Stimulated activated CD4-positive, alpha-beta T cell treated with anti-CD3 and anti-CD28 coated beads, Interleukin-15, amount 100 ng/mL, for 48 hours (primary cell): ENCODE measurements around the gene NFATC3.

ENCODE experiments used
- DNase-seq, 2 donors: peaks; one replicate each; pipeline ENCODE4 v3.0.0-alpha.2; 2020; ENCODE audit warnings: low read depth in 2 of 2

NFATC3 gene

DNA sequence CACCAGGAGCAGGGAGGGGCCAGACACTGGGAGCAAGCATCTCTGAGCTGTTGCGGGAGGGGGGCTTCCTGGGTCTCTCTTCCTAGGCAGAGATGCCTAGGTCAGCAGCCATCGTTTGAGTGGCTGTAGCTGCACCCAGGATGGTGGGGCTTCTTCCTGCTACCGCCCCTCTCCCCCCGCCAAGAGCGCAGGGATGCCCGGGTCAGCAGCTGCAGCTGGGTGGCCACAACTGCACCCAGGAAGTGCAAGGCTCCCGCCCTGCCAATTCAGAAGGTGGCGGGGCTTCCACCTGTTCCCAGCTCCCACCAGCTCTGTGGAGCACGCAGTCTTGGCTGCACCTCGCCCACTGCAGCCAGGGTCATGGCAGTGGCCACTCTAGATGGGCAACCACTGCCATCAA is 103.0 kb downstream of the NFATC3 start:
- no peak for DNase-seq

DNA sequence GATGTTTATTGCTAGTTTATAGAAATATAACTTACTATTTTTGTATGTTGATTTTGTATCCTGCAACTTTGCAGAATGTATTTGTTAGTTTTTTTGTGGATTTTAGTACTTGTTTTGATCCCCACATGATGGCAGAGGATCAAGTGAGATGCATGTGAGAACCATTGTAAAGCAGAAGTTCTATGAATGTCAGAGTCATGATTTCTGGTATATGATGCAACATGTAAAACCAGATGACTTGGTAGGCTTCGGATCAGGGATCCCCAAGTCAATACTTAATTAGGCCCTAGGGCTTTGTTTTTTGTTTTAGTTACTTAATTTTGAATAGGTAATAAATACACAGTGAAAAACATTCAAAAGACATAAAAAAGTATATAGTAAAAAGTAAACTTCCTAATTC is 104.9 kb downstream of the NFATC3 start:
- no peak for DNase-seq

DNA sequence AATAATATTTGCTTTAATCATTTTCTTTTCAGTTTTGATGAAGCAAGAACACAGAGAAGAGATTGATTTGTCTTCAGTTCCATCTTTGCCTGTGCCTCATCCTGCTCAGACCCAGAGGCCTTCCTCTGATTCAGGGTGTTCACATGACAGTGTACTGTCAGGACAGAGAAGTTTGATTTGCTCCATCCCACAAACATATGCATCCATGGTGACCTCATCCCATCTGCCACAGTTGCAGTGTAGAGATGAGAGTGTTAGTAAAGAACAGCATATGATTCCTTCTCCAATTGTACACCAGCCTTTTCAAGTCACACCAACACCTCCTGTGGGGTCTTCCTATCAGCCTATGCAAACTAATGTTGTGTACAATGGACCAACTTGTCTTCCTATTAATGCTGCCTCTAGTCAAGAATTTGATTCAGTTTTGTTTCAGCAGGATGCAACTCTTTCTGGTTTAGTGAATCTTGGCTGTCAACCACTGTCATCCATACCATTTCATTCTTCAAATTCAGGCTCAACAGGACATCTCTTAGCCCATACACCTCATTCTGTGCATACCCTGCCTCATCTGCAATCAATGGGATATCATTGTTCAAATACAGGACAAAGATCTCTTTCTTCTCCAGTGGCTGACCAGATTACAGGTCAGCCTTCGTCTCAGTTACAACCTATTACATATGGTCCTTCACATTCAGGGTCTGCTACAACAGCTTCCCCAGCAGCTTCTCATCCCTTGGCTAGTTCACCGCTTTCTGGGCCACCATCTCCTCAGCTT is 105.8 kb downstream of the NFATC3 start:
- DNase-seq: no peak

DNA sequence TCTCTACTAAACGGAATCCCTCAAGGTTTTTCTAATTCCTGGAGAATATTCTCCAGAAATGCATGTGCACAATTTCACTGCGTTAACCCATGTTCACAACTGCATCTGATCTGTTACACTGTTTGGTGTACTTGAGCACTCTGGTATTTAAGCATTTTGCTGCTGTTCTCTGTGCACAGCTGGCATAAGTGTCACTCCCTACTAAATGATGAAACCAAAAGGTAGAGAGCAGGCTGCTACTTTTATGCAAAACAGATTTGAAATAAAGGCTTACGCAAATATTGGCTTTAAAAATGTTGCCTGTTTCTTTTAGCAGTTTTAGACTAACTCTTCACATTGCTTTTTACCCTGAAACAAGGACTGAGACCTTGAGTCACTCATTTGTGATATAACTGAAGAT is 109.1 kb downstream of the NFATC3 start:
- no peak for DNase-seq

DNA sequence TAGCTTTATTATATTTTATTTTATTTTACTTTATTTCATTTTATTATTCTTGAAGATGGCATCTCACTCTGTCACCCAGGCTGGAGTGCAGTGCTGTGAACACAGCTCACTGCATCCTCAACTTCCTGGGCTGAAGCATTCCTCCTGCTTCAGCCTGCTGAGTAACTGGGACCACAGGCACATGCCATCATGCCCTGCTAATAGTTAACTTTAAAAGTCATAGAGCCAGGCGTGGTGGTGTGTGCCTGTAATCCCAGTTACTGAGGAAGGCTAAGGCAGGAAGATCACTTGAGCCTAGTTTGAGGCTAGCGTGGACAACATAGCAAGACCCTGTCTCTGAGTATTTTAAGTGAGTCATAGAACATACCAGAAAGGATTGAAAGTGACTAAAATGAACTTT is 112.1 kb downstream of the NFATC3 start:
- no peak for DNase-seq

DNA sequence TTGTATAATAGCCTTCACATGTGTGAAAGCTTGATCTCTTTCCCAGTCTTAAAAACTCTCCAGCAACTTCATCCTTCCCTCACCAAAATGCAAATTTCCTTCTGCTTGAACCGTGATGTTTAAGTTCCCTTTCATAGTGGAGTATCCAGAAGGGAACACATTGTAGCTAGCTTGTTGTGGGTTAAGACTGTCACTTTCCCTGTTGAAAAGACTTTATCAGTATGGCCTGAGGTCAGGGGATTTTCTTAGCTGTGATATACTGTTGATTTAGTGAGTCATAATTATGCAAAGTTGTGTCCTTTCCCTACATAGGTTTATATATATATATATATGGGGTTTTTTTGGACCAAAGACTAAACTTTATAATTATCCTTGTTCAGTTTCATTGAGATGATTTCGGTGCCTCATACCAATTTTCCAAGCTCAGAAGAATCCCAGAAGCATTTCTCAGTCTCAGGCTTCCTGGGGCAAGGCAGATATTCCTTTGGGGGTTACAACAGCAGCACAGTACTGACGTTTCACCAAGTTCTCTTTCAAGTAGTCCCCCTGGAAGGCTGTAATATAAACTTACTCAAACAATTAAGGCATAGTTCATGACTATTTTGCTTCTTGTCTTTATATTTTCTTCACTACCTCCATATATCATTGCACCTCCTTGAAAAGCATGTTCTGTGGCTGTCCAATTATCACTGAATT is 115.1 kb downstream of the NFATC3 start:
- no peak for DNase-seq

DNA sequence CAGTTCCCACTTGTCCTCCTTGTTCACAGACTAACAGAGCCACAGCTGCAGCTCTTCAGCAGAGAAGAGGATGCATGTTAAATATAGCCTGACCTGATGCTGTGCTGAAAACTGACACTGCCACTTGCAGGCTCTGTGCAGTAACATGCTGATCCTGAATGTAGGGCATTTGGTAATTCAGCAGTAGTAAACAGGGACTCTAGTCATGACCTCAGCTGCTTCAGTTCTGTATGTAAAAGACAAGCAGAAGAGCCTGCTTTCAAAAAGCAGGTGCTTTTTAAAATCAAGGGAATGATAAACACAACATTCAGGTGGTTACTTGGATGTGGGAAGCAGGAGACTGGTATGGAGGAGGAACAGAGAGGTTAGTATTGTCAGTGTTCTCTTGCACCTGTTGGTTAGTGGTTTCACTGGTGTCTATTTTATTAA is 116.9 kb downstream of the NFATC3 start:
- DNase-seq: no peak

DNA sequence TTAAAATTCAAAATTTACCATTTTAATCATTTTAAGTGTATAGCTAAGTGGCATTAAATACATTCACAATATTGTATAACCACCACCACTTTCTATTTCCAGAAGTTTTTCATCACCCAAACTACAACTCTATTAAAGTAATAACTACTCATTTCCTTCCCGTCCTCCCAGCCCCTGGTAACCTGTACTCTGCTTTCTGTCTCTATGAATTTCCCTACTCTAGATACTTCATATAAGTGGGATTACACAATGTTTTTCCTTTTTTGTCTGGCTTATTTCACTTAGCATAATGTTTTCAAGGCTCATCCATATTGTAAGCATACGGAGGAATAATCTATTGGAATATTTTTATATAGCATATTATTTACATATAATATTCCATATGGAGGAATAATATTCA is 121.1 kb downstream of the NFATC3 start:
- no peak for DNase-seq

DNA sequence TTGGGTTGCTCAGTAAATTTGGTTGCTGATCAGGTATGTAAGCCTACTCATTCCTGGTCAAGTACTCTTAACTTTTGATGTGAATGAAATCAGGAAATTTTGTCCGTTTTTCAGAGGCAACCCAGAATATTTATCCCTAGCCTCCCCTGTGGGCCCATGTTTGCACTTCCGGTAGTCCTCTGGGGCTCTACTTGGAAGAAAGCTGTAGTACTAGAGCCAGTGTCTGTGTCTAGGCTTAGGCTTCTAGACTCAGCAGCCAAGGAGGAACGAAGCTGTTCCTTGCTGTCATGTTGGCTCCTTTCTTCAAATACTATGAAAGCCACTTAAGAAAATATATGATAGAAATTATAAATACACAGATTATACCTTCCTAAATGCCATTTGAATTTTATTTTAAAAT is 129.6 kb downstream of the NFATC3 start:
- no peak for DNase-seq

DNA sequence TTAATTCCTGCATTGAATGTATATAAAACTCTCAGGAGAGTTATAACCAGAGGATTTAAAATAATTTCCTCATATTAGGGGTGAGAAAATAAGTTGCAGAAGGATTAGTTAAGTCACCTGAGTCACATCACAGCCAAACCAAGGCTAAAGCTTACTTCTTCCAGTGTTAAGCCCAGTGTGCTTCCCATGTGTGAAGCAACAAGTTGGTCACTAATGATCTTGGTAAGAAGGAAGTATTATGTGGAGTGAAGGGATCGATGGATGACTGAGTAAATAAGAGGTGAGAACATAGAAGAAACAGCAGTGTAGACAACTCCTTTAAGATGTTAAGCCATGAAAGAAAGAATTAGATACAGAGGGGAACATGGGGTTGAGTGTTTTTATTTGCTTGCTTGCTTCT is 130.1 kb downstream of the NFATC3 start:
- no peak for DNase-seq

DNA sequence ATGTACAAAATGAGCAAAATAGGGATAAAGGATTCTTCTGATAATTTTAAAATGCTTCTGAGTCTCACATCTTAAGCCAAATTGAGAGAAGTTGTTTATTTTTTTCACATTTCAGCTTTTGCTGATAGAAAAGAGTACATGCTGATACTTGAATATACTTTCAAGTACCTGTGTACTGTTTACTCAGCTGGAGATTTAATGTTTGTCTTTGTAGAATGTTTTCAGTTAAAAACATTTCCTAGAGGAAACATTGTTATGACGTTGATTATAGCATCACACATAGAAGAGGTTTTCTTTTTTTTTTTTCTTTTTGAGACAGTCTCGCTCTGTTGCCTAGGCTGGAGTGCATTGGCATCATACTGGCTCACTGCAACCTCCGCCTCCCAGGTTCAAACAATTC is 131.1 kb downstream of the NFATC3 start:
- DNase-seq: no peak

DNA sequence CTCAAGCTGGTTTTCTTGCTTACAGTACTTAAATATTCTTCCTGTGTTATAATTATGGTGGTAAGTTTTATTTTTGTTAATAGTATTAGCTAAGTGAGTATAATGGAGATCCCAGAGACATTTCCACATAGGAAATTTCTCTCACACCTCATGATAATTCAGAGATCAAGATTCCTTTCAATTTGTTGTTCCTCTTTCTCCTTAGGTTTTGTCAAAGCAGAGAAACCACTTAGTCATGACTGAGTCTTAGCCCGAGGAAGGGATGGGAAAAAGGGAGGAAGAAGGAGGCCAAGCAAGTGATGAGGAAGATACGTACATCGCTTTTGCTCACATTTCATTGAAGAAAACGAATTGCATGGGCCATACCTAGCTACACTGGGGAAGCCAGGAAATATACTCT is 132.3 kb downstream of the NFATC3 start:
- DNase-seq: no peak

DNA sequence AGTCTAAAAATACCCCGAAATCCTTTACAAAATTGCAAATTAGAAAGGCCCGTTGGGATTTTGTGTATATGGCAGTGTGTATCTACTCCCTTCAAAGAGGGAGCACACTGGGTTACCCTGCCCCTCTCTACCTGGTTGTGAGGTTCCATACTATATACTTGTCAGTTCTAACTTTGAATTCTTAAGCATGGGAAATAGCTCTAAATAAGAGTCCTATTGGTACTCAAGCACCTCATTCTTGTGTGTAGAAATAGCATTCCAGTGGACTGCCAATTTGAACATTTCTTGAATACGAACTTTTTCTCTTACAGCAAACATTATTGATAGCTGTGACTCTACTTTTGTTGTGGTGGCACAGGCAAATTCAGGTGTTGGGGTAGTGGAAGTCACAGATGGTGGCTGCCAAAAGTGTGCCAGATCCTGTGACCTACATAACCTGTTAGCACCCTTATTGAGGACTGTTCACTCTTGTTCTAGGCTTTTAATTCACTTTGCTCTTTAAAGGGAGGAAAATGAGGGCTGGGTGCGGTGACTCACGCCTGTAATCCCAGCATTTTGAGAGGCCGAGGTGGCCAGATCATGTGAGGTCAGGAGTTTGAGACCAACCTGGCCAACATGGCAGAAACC is 134.7 kb downstream of the NFATC3 start:
- DNase-seq: no peak

DNA sequence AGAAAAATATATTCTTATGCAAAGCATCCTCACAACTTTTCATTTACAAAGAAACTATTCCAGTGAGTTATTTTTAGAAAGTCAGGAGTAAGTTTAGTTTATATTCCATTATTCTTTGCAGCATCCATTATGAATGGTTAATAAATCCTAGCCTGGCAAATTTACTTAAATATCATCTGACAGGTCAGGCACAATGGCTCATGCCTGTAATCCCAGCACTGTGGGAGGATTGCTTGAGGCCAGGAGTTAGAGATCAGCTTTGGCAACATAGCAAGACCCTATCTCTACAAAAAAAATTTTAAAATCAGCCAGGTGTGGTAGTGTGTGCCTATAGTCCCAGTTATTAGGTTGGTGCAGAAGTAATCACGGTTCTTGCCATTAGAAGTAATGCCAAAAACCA is 137.9 kb downstream of the NFATC3 start:
- DNase-seq: no peak

DNA sequence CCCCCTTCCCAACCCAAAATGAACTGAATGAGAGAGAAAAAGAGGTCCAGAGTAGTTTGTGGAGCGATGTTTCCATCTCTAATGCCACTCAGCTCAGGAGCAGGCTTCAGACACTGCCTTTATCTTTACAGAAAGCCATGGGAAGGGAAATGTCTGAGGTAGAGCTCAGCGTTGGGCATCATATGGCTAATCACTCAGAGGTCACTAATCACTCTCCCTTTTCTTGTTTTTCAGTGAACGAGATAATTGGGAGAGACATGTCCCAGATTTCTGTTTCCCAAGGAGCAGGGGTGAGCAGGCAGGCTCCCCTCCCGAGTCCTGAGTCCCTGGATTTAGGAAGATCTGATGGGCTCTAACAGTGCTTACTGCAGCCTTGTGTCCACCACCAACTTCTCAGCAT is 140.9 kb downstream of the NFATC3 start:
- DNase-seq: no peak

DNA sequence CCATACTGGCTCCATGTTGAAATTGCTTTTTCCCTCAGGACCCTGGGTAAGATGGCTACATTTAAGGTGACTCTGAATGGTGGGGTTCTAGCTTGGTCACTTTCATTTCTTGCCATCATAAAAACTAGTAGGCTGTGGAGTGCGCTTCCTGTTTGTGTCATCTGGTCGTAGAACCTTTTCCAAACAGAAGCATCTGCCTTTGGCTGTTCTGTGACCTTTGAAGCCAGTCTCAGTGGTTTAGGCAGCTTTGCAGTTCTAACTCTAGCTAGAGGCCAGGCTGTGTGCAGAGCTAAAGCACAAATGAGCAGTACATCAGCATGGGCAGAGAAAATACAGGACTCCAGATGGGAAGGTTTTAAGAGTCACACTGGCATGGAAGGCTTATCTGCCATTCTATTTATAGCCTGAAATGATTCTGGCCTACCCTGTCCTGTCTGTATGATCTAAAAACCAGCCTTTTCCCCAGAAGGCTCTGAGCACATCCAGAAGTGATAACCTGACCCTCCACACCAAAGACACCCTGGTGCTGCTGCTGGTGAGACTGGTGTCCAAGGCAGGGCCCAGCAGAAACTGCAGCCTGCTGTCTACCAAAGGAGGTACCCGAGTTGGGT is 142.1 kb downstream of the NFATC3 start:
- DNase-seq: no peak

DNA sequence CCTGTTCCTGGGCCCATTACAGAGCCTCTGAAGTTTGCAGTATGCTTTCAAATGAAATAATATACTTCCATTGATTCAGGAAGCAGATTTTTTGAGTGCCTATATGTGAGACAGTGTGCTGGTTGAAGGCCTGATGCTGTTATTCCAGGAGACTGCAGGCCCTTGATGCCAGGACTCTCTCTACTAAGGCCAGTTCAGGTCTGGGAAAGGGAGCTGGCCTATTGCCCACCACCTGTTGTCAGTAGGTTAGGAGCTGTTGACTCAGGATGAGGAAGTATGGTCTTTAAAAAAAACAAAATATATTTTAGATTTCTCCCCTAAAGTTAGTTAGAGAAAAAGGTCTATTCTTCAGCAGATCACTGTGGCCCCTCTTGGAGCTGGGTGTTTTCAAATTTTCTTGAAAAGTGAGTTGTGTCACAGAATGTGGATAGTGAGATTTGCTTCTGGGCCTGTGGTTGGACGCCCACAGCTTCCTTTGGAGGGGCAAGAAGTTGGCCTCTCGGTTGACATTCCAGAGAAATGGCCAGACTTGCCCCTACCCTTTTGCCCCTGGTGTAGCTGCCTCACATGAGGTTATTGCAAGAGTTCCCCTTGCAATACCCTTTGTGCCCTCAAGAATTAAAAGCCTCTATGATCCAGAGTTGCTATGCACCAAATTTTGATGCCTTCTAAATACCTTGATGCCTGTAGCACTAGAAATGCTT is 142.8 kb downstream of the NFATC3 start:
- no peak for DNase-seq

DNA sequence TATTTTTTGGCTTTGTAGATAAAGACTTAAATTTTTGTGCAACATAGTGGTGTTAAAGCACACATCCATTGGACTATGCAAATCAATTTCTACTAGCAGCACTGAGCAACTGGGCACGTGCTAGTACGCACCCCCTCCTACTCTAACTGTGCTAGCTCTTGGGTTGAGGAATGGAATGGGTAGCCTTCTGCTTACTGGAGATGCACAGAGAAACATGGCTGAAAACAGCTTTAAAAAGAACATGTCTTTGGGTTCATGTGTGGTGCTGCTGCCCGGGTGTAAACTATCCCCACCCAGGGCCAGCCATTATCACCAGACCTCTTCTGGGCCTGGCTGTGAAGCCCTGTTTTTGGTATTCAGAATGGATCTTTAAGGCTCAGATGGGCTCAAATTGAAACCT is 143.5 kb downstream of the NFATC3 start:
- no peak for DNase-seq

DNA sequence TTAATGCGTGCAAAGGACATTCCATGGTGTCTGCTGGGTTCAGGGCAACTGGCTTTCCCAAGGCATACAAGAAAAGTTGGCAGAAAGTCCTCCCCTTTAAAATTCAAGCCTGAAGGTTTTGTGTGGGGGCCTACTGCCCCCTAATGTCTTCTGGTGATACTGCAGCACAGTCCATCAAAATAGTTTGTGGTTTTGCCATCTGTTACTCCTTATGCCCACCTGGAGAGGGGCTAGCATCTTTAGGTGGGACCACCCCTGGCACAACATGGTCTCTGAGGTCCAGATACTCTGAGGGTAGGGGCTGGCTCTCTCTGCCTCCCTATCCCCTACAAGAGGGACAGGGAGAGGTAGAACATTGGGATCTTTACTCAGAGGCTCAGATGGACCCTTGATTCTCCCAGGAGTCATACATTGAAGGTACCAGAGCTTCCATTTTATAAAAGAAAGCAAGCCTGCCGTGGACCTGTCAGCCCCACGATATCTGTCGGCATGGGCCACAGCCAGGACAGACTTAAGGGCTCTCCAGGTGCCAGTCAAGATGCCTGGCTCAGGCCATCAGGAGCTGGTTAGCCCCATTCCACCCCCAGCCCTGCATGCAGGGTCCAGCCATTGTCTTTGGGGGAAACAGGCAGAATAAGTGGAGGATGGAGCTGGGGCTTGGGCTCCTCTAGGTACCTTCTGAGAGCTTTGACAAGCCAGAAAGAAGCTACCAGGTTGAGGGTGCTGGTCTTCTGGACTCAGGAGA is 144.4 kb downstream of the NFATC3 start:
- DNase-seq: no peak

DNA sequence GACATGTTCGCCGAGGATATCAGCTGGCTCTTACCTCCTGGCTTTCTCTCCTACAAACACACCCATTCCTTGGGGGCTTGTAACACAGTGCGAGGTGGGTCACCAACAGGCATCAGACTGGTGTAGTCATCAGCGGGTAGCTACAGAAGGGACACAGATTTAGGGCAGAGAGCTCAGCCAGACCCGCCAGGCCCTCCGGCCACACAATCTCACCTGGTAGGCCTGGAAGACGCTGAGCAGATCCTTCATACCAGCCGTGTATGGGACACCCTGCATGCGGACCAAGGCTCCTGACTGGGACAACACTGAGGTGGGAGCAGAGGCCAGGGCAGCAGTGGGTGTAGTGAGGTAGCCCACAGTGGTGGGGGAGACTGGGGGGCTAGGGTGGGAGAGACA is 145.0 kb downstream of the NFATC3 start:
- no peak for DNase-seq

DNA sequence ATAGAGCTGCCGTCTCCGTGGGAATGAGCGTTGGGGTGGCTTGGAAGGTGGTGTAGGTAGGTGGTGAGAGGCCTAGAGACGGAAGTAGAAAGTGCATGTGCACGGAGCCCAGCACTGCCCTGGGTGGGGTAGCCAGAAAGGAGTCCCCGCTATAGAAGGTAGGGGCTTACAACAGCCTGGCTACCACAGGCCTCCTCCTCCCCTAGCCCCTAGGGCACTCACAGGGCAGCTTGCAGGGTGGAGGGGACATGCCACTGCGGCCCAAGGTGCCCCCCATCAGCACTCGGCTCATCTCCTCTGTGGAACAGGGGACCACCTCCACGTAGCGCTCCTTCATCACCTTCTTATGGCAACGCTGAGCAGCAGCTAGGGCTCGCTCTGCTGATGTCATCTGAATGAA is 145.8 kb downstream of the NFATC3 start:
- no peak for DNase-seq
